Ovary (tissue), 10 donors: ENCODE results near the gene RNU4-1. TPM values are rescaled to one million over a fixed set of nuclear protein-coding genes. Genes with fewer than 3 reads are reported as not detected.
"Not testable (repeated sequence)": the region's sequence is repeated elsewhere in the genome, so short reads cannot be mapped to it uniquely, and the experiment has no call there.

Experiments
- DNase-seq, 5 donors: peaks; one replicate each; pipeline ENCODE4 v3.0.0-alpha.2; 2019 to 2020
- H3K27ac ChIP-seq, 2 donors: fragments of 200-600 bp; one replicate each; pipeline versions ENCODE4 v1.5.1 to v1.8.0; 2019 to 2022
- H3K27me3 ChIP-seq: fragments of 200-600 bp; one replicate; pipeline ENCODE4 v1.8.0; 2022
- H3K36me3 ChIP-seq: fragments of 200-600 bp; sonication (generic); one replicate; pipeline ENCODE4 v1.5.1; 2019
- H3K4me1 ChIP-seq: one replicate; pipeline ENCODE4 v1.8.1; 2013; ENCODE audit warnings: mild to moderate bottlenecking, moderate library complexity; ENCODE audit not compliant: insufficient read depth
- H3K4me3 ChIP-seq: fragments of 200-600 bp; sonication (generic); one replicate; pipeline ENCODE4 v1.5.1; 2017
- H3K9me3 ChIP-seq, 2 donors: fragments of 200-600 bp in 1 of 2; sonication (generic) in 1 of 2; one replicate each; pipeline versions ENCODE4 v1.5.1 to v1.8.1; 2013 to 2019; ENCODE audit warnings: mild to moderate bottlenecking in 1 of 2, moderate library complexity in 1 of 2
- EP300 ChIP-seq: sonication (generic); formaldehyde crosslinking; IDR thresholded peaks from one replicate; pipeline ENCODE4 v1.6.1; 2017; ENCODE audit warnings: antibody characterized with exemption
- POLR2A ChIP-seq: fragments of 450-650 bp; IDR thresholded peaks from one replicate; pipeline ENCODE4 v1.6.1; 2017; ENCODE audit warnings: antibody characterized with exemption, mild to moderate bottlenecking, moderate library complexity
- WGBS, 3 donors: extraction: QIAGEN DNeasy Blood & Tissue Kit in 1 of 3; methylation state at CpG; one replicate each; pipeline versions ENCODE4 v1.1.5 to v1.1.7; 2013 to 2017; 5-methylcytosine and 5-hydroxymethylcytosine counted together
- intact Hi-C, 4 donors: fragments of 100-400 bp; cut with DNase I; formaldehyde crosslinking; loops; one replicate each; pipeline versions ENCODE4 v1.11.0 to v1.15.1; 2022 to 2023
- long read RNA-seq, 3 donors: library from polyadenylated mRNA in 2 of 3; unstranded in 2 of 3; transcript quantifications; one replicate each; pipeline ENCODE4 v2.0.0 and lab custom pipeline, GENCODE V29; 2021 to 2026
- polyA plus RNA-seq, 2 donors: library from polyadenylated mRNA; stranded (reverse); fragments of 200-250 nt in 1 of 2; fragments of 350-450 nt in 1 of 2; fragmentation: Illumina TruSeq in 1 of 2; extraction: RNeasy Lipid Tissue Mini Kit (QIAGEN cat#74804) in 1 of 2; gene quantifications; one replicate each; pipeline ENCODE4 v1.2.3, GENCODE V29; 2013 to 2014
- total RNA-seq, 7 donors: library from RNA; depleted of rRNA in 2 of 7; stranded (reverse); fragments of >200 nt in 2 of 7; fragmentation: NEBNext Ultra II Directional in 3 of 7; extraction: Animal tissue kit (Norgen Biotek cat#: 25700) in 3 of 7; gene quantifications; one replicate each; pipeline versions ENCODE4 v1.1.0 to v1.2.4, GENCODE V29; 2016 to 2023
- TF ChIP-seq, protein P1 (sequence below), 3 donors: fragments of 450-650 bp in 2 of 3; fragments of 200-600 bp in 1 of 3; IDR thresholded peaks; one replicate each; pipeline versions ENCODE4 v1.5.1 to v1.8.0; 2016 to 2022; ENCODE audit warnings: antibody characterized with exemption in 3 of 3, mild to moderate bottlenecking in 1 of 3
- donor health status: DM: no; HTN: no; CAD: no; lungs with moderate emphysema.
- donor health status: DM: no; HTN: no; CAD: no.
- donor health status: Bipolar disorder and iron deficiency.
- donor health status: DM: yes; HTN: yes; CAD: no.
- donor health status: DM: no; HTN: no; CAD: no.
- donor health status: DM: yes; HTN: yes; CAD: no.

The RNU4-1 gene
- 1,000 to 10,000 TPM in 5 of 7 donors, under 1 TPM in 2; under 0.01 to 4,499 (median 2,193) TPM for total RNA-seq
- polyA plus RNA-seq = not detected
- long read RNA-seq, donor 1 = 0 reads
- long read RNA-seq, donor 2 = 0 reads
- long read RNA-seq, donor 3 = 0 reads

DNA sequence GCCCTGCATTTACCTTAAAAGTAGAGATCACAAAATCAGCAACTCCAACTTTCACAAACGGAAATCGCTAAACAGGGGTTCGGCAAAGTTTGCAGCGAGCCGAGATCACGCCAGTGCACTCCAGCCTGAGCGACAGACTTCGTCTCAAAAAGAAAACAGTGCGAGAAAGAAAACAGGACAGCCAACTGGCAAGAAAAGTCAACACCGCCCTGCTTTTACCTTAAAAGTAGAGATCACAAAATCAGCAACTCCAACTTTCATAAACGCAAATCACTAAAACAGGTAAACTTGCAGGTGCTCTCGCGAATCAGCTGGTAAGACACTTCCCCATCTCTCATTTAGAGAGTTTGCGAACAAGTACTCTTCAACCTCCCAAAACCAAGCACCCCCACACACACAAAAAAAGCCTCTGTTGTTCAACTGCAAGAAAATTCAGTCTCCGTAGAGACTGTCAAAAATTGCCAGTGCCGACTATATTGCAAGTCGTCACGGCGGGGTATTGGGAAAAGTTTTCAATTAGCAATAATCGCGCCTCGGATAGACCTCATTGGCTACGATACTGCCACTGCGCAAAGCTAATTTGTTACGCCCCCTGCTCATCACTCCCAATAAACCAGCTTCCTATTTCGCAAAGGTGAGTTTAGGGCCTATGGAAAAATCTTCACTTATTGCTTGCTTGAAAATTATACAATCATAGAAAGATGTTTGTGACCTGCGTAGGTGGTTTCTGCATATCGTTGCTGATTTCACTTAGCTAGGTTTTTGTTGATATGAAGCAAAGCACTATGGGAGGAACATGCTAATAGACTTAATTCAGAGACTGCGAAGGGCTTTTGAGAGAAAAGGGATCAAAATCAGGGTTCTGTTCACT, at the start of gene RNU4-1:
RNU4-1 (minus strand) TSS at position 577 of the 871 bp plus-strand sequence.
- Histone ChIP-seq H3K4me3 (peak within 1 kb of the TSS; percentile 58), H3K36me3 (no peaks in the 10 kb centered on the region), H3K27me3 (no peaks in the 10 kb centered on the region), H3K27ac (peak within 1 kb of the TSS; percentile 80 to 96), H3K4me1 (peaks cover 3% of the 10 kb centered on the region), H3K9me3 (no peaks in the 10 kb centered on the region)
- TF ChIP-seq EP300 (no peak), POLR2A (peak; percentile 66)
- 0 to 1% (median 1%) methylated on average over 29 of the region's 29 CpGs for WGBS, 3 donors
- peak; percentile 65 to 82 (median 70) for DNase-seq
- intact Hi-C loops = no loop called here

DNA sequence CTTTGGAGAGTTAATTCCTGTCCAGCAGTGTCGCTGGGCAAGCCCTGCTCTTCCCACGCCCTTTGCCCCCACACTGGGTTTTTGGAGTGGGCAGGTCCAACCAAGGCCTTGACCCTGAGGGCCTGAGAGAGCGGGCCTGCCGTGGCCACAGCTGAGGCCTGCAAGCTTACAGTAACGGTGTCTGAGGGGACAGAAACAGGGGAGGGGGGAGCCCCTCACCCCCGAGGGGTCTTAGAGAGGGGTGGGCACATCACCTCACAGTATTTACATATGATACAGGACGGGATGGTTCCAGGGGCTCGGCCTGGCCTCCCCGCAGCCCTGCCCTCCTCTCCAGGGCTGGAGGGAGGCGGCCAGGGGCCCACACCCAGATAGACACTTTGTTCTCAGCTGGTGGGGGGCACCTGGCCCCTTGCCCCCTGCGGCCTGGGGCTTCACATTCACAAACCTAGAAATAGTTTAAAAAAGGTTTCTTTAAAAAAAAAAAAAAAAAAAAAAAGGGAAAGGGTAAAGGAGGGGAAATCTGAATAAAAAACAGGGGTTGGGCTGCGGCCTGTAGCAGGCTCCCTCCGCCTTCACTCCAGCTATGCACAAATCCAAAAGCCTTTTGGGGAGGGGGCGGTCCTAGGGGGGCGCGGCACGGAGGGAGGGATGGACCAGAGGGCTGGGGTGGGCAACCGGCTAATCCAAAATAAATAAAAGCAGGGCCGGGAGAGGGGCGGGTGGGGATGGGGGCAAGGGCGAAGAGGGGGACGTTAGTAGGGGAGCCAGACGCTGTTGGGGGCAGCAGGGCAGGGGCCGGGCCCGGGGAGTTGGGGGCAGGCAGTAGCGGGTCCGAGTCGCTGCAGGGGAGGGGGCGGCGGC, 49.4 kb upstream of the RNU4-1 start:
- 13 to 33% (median 26%) methylated on average over 29 to 30 of the region's 30 CpGs for WGBS, 3 donors
- Histone ChIP-seq H3K4me3 (no peak overlapping the region), H3K27ac (no peak overlapping the region), H3K36me3 (no peaks in the 10 kb centered on the region), H3K9me3 (no peaks in the 10 kb centered on the region), H3K27me3 (no peaks in the 10 kb centered on the region), H3K4me1 (peaks cover 7% of the 10 kb centered on the region)
- intact Hi-C loops = no loop called here
- DNase-seq = peak in 2 of 5 donors; percentile 40 to 49
- TF ChIP-seq POLR2A = no peak

DNA sequence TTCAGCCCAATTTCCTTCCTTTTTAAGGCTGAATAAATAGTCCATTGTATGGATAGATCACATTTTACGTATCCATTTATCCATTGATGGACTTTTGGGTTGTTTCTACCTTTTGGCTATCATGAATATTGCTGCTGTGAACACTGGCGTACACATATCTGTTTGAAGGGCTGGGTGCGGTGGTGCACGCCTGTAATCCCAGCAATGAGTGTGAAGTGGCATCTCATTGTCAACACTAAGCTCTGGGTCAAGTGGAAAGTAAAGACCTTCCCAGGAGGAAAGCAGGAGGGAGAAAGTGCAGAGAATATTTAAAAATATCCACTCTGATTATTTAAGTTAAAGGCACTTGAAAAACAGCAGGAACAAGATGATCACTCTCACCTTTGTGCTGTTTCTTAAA, 46.2 kb upstream of the RNU4-1 start:
- WGBS, 3 donors = 92 to 96% (median 92%) methylated on average over 4 of the region's 4 CpGs
- no peak for DNase-seq
- intact Hi-C loops = no loop called here
- no peaks in the 10 kb centered on the region for H3K27me3 ChIP-seq
- no peak overlapping the region for H3K4me3 ChIP-seq
- no peak for TF ChIP-seq EP300
- TF ChIP-seq POLR2A = no peak
- TF ChIP-seq, protein P1, sequence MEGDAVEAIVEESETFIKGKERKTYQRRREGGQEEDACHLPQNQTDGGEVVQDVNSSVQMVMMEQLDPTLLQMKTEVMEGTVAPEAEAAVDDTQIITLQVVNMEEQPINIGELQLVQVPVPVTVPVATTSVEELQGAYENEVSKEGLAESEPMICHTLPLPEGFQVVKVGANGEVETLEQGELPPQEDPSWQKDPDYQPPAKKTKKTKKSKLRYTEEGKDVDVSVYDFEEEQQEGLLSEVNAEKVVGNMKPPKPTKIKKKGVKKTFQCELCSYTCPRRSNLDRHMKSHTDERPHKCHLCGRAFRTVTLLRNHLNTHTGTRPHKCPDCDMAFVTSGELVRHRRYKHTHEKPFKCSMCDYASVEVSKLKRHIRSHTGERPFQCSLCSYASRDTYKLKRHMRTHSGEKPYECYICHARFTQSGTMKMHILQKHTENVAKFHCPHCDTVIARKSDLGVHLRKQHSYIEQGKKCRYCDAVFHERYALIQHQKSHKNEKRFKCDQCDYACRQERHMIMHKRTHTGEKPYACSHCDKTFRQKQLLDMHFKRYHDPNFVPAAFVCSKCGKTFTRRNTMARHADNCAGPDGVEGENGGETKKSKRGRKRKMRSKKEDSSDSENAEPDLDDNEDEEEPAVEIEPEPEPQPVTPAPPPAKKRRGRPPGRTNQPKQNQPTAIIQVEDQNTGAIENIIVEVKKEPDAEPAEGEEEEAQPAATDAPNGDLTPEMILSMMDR (IDR thresholded peaks at IDR 0.05) = no peak
- no peaks in the 10 kb centered on the region for H3K9me3 ChIP-seq
- no peaks in the 10 kb centered on the region for H3K36me3 ChIP-seq
- peaks cover 9% of the 10 kb centered on the region for H3K4me1 ChIP-seq
- H3K27ac ChIP-seq = no peak overlapping the region

DNA sequence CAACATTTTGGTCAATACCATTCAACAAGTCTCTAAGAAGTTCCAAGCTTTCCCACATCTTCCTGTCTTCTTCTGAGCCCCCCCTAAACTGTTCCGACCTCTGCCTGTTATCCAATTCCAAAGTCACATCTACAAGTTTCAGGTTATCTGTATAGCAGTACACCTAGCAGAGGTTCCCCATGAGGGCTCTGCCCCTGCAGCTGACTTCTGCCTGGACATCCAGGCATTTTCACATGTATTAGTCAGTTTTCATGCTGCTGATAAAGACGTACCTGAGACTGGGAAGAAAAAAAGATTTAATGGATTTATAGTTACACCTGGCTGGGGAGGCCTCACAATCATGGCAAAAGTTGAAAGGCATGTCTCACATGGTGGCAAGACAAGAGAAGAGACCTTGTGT, 44.7 kb upstream of the RNU4-1 start:
- TF ChIP-seq, protein P1 (IDR thresholded peaks at IDR 0.05) = no peak
- TF ChIP-seq EP300 = no peak
- TF ChIP-seq POLR2A = no peak
- WGBS, 3 donors = 84 to 90% (median 89%) methylated on average over 2 of the region's 2 CpGs
- no peaks in the 10 kb centered on the region for H3K9me3 ChIP-seq
- H3K36me3 ChIP-seq = no peaks in the 10 kb centered on the region
- no peak overlapping the region for H3K27ac ChIP-seq
- H3K27me3 ChIP-seq = no peaks in the 10 kb centered on the region
- intact Hi-C loops = no loop called here
- DNase-seq = no peak
- no peak overlapping the region for H3K4me3 ChIP-seq
- peaks cover 8% of the 10 kb centered on the region for H3K4me1 ChIP-seq

DNA sequence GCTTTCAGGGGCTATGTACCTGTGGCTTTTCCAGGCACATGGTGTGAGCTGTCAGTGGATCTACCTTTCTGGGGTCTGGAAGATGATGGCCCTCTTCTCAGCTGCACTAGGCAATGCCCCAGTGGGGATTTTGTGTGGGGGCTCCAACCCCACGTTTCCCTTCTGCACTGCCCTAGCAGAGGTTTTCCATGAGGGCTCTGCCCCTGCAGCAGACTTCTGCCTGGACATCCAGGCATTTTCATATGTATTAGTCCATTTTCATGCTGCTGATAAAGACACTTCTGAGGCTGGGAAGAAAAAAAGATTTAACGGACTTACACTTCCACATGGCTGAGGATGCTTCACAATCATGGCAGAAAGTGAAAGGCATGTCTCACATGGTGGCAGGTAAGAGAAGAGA, 43.4 kb upstream of the RNU4-1 start:
- H3K27ac ChIP-seq, H3K27me3 ChIP-seq, H3K4me3 ChIP-seq, intact Hi-C loops, H3K36me3 ChIP-seq, DNase-seq, H3K4me1 ChIP-seq, H3K9me3 ChIP-seq: not testable (repeated sequence)
- 88 to 95% (median 91%) methylated on average over 2 of the region's 2 CpGs for WGBS, 3 donors
